GM18511 (cell line): ENCODE results near the gene NFASC.

Source experiments
- ATAC-seq: cut with Tn5 transposase; IDR thresholded peaks from one replicate; pipeline ENCODE4 v1.9.1; 2021; ENCODE audit warnings: mild to moderate bottlenecking, moderate library complexity; ENCODE audit not compliant: unreplicated experiment

The NFASC gene

GRCh38 chr1:204887846-204888245 is 17.2 kb downstream of the NFASC start:
- ATAC-seq: no peak

- ATAC-seq: no peak
Observed at GRCh38 chr1:204888294-204888693, 17.6 kb downstream of the NFASC start.

GRCh38 chr1:204889681-204890383 is 19.2 kb downstream of the NFASC start:
- no peak for ATAC-seq

- ATAC-seq: no peak
Observed at GRCh38 chr1:204891860-204892259, 21.2 kb downstream of the NFASC start.

GRCh38 chr1:204894031-204894430 is 23.4 kb downstream of the NFASC start:
- no peak for ATAC-seq

GRCh38 chr1:204894606-204895005 is 23.9 kb downstream of the NFASC start:
- no peak for ATAC-seq

- no peak for ATAC-seq
Observed at GRCh38 chr1:204896023-204896422, 25.4 kb downstream of the NFASC start.

GRCh38 chr1:204896787-204897469 is 26.3 kb downstream of the NFASC start:
- no peak for ATAC-seq

GRCh38 chr1:204900721-204901120 is 30.1 kb downstream of the NFASC start:
- no peak for ATAC-seq

GRCh38 chr1:204902671-204903070 is 32.0 kb downstream of the NFASC start:
- no peak for ATAC-seq

- ATAC-seq: no peak
Observed at GRCh38 chr1:204904228-204904810, 33.7 kb downstream of the NFASC start.

- no peak for ATAC-seq
Observed at GRCh38 chr1:204909109-204909508, 38.4 kb downstream of the NFASC start.

GRCh38 chr1:204915861-204916495 is 45.3 kb downstream of the NFASC start:
- ATAC-seq: no peak

GRCh38 chr1:204917802-204918201 is 47.1 kb downstream of the NFASC start:
- no peak for ATAC-seq

- ATAC-seq: no peak
Observed at GRCh38 chr1:204920511-204920910, 49.8 kb downstream of the NFASC start.

- ATAC-seq: no peak
Observed at GRCh38 chr1:204920967-204921366, 50.3 kb downstream of the NFASC start.

- no peak for ATAC-seq
Observed at GRCh38 chr1:204921855-204922516, 51.3 kb downstream of the NFASC start.

GRCh38 chr1:204923201-204923600 is 52.5 kb downstream of the NFASC start:
- ATAC-seq: no peak

- ATAC-seq: no peak
Observed at GRCh38 chr1:204923626-204924012, 53.0 kb downstream of the NFASC start.

GRCh38 chr1:204924013-204924759 is 53.5 kb downstream of the NFASC start:
- no peak for ATAC-seq

- no peak for ATAC-seq
Observed at GRCh38 chr1:204925701-204926100, 55.0 kb downstream of the NFASC start.
